ENCODE data around the gene MBNL1. TPM values are rescaled to one million over a fixed set of nuclear protein-coding genes. Genes with fewer than 3 reads are reported as not detected.
A peak's percentile ranks its signal among the peaks of the same experiment; 100 is the strongest.

The MBNL1 gene
- total RNA-seq, 3 donors from 2014 or later, result 314 to 702 (median 353) TPM

DNA sequence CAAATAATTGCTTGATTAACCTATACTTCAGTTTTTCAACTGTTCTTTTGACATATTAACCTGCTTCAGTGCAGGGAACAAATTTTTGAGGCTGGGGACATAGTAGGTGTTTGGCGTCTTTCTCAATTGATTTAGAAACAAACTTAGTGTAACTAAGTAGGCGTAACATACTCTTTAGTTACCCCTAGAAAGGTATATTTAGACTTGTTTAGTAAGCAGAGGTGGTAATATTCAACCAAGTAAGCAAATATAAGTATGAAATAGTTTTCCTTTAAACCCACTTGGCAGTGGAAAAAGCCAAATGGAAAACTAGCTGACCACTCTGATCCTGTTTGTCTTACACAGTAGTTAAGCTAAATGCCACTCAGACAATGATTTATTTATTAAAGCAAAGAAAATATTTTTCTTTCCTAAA lies 113.2 kb downstream of the MBNL1 start:
- Histone ChIP-seq H3K27me3 (no peaks in the 10 kb centered on the region), H3K4me3 (peak overlapping the region; percentile 27 to 52 (median 29)), H3K36me3 (no peaks in the 10 kb centered on the region), H3K27ac (peak overlapping the region; percentile 48 to 60), H3K9me3 (no peaks in the 10 kb centered on the region), H3K4me1 (peaks cover 0 to 16% of the 10 kb centered on the region in 2 donors)
- DNase-seq (ENCODE audit: low spot score in 2 of 2), result no peak
- no peak for TF ChIP-seq POLR2AphosphoS5 (IDR thresholded peaks at IDR 0.05)
- TF ChIP-seq POLR2A (IDR thresholded peaks at IDR 0.05), result no peak
- TF ChIP-seq, protein P1, sequence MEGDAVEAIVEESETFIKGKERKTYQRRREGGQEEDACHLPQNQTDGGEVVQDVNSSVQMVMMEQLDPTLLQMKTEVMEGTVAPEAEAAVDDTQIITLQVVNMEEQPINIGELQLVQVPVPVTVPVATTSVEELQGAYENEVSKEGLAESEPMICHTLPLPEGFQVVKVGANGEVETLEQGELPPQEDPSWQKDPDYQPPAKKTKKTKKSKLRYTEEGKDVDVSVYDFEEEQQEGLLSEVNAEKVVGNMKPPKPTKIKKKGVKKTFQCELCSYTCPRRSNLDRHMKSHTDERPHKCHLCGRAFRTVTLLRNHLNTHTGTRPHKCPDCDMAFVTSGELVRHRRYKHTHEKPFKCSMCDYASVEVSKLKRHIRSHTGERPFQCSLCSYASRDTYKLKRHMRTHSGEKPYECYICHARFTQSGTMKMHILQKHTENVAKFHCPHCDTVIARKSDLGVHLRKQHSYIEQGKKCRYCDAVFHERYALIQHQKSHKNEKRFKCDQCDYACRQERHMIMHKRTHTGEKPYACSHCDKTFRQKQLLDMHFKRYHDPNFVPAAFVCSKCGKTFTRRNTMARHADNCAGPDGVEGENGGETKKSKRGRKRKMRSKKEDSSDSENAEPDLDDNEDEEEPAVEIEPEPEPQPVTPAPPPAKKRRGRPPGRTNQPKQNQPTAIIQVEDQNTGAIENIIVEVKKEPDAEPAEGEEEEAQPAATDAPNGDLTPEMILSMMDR (IDR thresholded peaks at IDR 0.05), result no peak
- intact Hi-C loops (cut with DNase I; ENCODE audit: low total_unique reads), result no loop called here

DNA sequence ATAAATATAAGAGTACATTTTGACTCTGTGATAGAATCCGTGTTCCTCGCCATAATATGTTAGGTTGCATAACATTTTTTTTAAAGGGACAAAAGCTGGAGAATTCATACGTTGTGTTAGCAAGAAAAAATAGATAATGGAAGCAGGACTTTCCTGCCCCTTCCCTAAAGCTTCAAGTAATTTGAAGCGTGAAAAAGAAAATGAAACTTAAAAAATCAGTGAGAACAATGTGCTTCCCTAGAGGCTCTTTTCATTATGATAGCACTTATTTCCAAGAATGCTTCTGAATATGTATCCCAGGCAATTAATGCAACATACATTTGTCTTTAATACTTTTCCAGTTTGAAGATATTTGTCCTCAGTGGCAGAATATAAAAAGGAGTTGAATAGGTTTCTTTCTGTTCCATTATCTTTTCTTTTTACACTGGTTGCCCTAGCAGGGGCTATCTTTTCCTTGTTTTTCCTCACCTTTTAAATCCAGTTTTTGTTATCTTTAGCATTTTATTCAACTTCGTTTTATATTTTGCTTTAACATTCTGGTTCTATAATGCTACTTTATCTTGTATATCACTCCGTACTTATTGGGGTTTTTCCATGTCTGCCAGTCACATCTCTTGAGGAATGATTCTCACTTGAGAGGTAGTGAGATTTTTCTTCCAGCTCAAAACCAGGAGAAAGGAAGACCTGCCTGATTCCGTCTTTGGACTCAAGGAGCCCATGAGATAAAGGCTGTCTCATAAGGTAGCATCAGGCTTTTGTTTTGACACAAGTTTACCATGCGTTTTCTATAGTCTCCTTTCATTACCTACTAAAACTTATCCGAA lies 113.8 kb downstream of the MBNL1 start:
- DNase-seq (ENCODE audit: low spot score in 2 of 2), result no peak
- Histone ChIP-seq H3K27me3 (no peaks in the 10 kb centered on the region), H3K4me3 (peak overlapping the region; percentile 27 to 52 (median 29)), H3K27ac (peak overlapping the region; percentile 48 to 60), H3K4me1 (peaks cover 0 to 16% of the 10 kb centered on the region in 2 donors), H3K9me3 (no peaks in the 10 kb centered on the region), H3K36me3 (no peaks in the 10 kb centered on the region)
- intact Hi-C loops (cut with DNase I; ENCODE audit: low total_unique reads), result no loop called here
- TF ChIP-seq POLR2A (IDR thresholded peaks at IDR 0.05) (no peak), POLR2AphosphoS5 (IDR thresholded peaks at IDR 0.05) (no peak)
- TF ChIP-seq, protein P1 (IDR thresholded peaks at IDR 0.05), result no peak

DNA sequence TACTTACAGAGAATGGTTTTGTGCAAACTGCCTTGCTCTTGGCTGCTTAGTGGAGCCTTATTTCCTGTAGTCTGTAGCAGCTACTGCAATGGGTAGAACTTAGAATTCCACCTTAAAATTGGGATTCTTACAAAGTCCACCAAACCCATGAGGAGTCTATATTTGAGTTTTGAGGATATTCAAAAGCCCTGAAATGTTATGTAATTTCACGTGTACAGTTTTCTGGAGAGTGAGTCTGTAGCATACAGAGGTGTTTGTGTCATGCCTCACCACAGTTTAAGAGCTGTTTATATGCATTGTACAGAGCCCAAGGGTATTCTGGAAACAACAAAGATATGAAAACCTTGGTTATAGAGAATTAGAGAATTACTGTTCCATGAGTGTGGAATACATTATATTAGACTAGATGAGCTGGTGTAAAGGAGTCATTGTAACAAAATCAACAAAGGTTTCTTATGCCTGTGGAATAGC lies 114.4 kb downstream of the MBNL1 start:
- H3K27me3 ChIP-seq, result no peaks in the 10 kb centered on the region
- no peaks in the 10 kb centered on the region for H3K9me3 ChIP-seq
- peak overlapping the region in 2 of 3 donors; percentile 27 to 52 for H3K4me3 ChIP-seq
- intact Hi-C loops (cut with DNase I; ENCODE audit: low total_unique reads), result no loop called here
- DNase-seq (ENCODE audit: low spot score in 2 of 2), result no peak
- peak overlapping the region; percentile 45 to 48 for H3K27ac ChIP-seq
- H3K4me1 ChIP-seq, result peaks cover 0 to 16% of the 10 kb centered on the region in 2 donors
- no peaks in the 10 kb centered on the region for H3K36me3 ChIP-seq
- no peak for TF ChIP-seq POLR2A (IDR thresholded peaks at IDR 0.05)
- TF ChIP-seq, protein P1 (IDR thresholded peaks at IDR 0.05), result no peak
- TF ChIP-seq POLR2AphosphoS5 (IDR thresholded peaks at IDR 0.05), result no peak

DNA sequence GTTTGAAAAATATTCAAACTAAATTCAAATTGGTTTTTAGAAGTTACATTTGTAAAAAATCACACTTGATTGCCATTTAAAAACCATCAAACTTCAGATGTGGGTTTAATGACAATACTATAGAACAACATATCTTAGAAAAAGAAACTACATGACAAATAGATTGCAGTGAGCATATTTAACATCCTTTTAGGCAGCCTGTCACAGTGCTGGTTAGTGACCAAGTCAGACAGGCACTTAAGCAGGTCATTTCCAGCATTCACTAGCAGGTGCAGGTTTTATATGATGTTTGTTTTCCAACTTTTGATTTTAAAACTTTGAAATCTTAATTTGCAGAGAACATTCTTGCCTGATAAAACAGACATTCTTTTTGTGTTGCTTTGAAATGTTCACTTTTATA lies 115.7 kb downstream of the MBNL1 start:
- Histone ChIP-seq H3K9me3 (no peaks in the 10 kb centered on the region), H3K36me3 (no peaks in the 10 kb centered on the region), H3K4me1 (peaks cover 0 to 16% of the 10 kb centered on the region in 2 donors), H3K27me3 (no peaks in the 10 kb centered on the region), H3K27ac (peak overlapping the region in 1 of 2 donors; percentile 2), H3K4me3 (no peak overlapping the region)
- TF ChIP-seq POLR2AphosphoS5 (IDR thresholded peaks at IDR 0.05) (no peak), POLR2A (IDR thresholded peaks at IDR 0.05) (no peak)
- intact Hi-C loops (cut with DNase I; ENCODE audit: low total_unique reads), result no loop called here
- no peak for DNase-seq (ENCODE audit: low spot score in 2 of 2)

DNA sequence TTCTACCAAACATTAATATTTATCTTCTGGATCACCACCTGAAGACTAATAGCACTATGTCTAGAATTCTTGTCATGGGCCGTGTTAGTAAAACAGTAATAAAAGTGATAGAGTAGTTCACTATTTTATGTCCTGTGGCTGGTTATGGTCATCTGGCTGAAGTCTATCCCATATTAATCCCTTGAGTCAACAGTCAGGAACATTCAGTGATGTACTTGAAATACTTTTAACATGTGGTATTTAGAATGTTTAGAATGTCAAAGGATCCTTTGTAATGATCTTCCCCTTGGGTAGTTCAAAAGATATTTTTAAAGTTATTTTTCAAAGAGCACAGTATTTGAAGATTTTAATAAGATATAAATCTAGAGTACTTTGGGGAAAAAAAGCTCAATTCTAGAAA lies 117.0 kb downstream of the MBNL1 start:
- H3K4me1 ChIP-seq, result peaks cover 0 to 16% of the 10 kb centered on the region in 2 donors

More for the DNA sequence above, 117.0 kb downstream of the MBNL1 start:
- Histone ChIP-seq H3K4me3 (no peak overlapping the region), H3K27me3 (no peaks in the 10 kb centered on the region), H3K36me3 (no peaks in the 10 kb centered on the region), H3K27ac (peak overlapping the region; percentile 1 to 42), H3K9me3 (no peaks in the 10 kb centered on the region)
- intact Hi-C loops (cut with DNase I; ENCODE audit: low total_unique reads), result no loop called here
- DNase-seq (ENCODE audit: low spot score in 2 of 2), result no peak
- no peak for TF ChIP-seq POLR2A (IDR thresholded peaks at IDR 0.05)
- TF ChIP-seq, protein P1 (IDR thresholded peaks at IDR 0.05), result no peak

All from breast epithelium (tissue), 4 donors.